Left renal pelvis (tissue), 4 donors: ENCODE data around the gene WDR45. TPM values are rescaled to one million over a fixed set of nuclear protein-coding genes. Genes with fewer than 3 reads are reported as not detected.

ENCODE experiments used
- DNase-seq, 4 donors: peaks; one replicate each; pipeline ENCODE4 v3.0.0-alpha.2; 2013; ENCODE audit warnings: low read depth in 4 of 4, low spot score in 3 of 4
- polyA plus RNA-seq, 4 donors: library from polyadenylated mRNA; unstranded; fragments of 120-200 nt; gene quantifications; one replicate each; pipeline ENCODE4 v1.2.1, GENCODE V29; 2013; ENCODE audit not compliant: insufficient read length in 4 of 4

The WDR45 gene
- polyA plus RNA-seq, 4 donors, result 48.4 to 61.6 (median 55.6) TPM

GRCh38 chrX:49075347-49075746, 4.3 kb downstream of the WDR45 start:
- no peak for DNase-seq

GRCh38 chrX:49073601-49074575, 5.8 kb downstream of the WDR45 start, which contains the start of gene PRAF2:
PRAF2 (minus strand) TSS chrX:49074002; CDS start chrX:49073987, 15 bp downstream.
- peak; percentile 67 to 87 (median 76) for DNase-seq

- DNase-seq, result no peak
These were observed 7.0 kb downstream of the WDR45 start for GRCh38 chrX:49072712-49073095.

GRCh38 chrX:49071877-49072711, 7.6 kb downstream of the WDR45 start:
- DNase-seq, result peak in 1 of 4 donors; percentile 49

- no peak for DNase-seq
These were observed 8.7 kb downstream of the WDR45 start for GRCh38 chrX:49070988-49071387.

- DNase-seq, result no peak
These were observed 10.6 kb downstream of the WDR45 start for GRCh38 chrX:49069038-49069437.

GRCh38 chrX:49067285-49068120, 12.2 kb downstream of the WDR45 start:
- DNase-seq, result no peak

GRCh38 chrX:49066690-49067089, 13.0 kb downstream of the WDR45 start:
- no peak for DNase-seq

GRCh38 chrX:49066278-49066677, 13.4 kb downstream of the WDR45 start:
- no peak for DNase-seq

GRCh38 chrX:49064735-49065134, 15.0 kb downstream of the WDR45 start:
- no peak for DNase-seq

GRCh38 chrX:49064303-49064702, 15.4 kb downstream of the WDR45 start:
- DNase-seq, result no peak

- DNase-seq, result no peak
These were observed 16.0 kb downstream of the WDR45 start for GRCh38 chrX:49063715-49064114.

- no peak for DNase-seq
These were observed 17.8 kb downstream of the WDR45 start for GRCh38 chrX:49061916-49062315.

- no peak for DNase-seq
These were observed 18.2 kb downstream of the WDR45 start for GRCh38 chrX:49061490-49061889.

GRCh38 chrX:49060914-49061313, 18.8 kb downstream of the WDR45 start:
- no peak for DNase-seq

GRCh38 chrX:49059681-49060085, 20.0 kb downstream of the WDR45 start:
- no peak for DNase-seq

GRCh38 chrX:49059201-49059600, 20.5 kb downstream of the WDR45 start:
- no peak for DNase-seq

GRCh38 chrX:49058794-49059193, 20.9 kb downstream of the WDR45 start, which contains the start of gene CCDC120:
CCDC120 (plus strand) TSS chrX:49058999; CDS start chrX:49062042, 3,043 bp downstream.
- no peak for DNase-seq

- DNase-seq, result no peak
These were observed 25.5 kb downstream of the WDR45 start for GRCh38 chrX:49054073-49054762.
